Transverse colon (tissue), 4 donors: ENCODE data around the gene CELSR3. TPM values are rescaled to one million over a fixed set of nuclear protein-coding genes. Genes with fewer than 3 reads are reported as not detected.
A peak's percentile ranks its signal among the peaks of the same experiment; 100 is the strongest.

Experiments used
- DNase-seq: peaks from one replicate; pipeline ENCODE4 v3.0.0-alpha.2; 2019
- H3K27ac ChIP-seq, 4 donors: fragments of 200-600 bp; sonication (generic); 2 replicates each; pipeline ENCODE4 v1.5.1; 2016 to 2018; ENCODE audit warnings: inconsistent platforms in 4 of 4
- H3K27me3 ChIP-seq: fragments of 200-600 bp; sonication (generic); 2 replicates; pipeline ENCODE4 v1.5.1; 2017; ENCODE audit warnings: inconsistent platforms
- H3K36me3 ChIP-seq, 4 donors: fragments of 200-600 bp; sonication (generic); 2 replicates each; pipeline ENCODE4 v1.5.1; 2017 to 2019; ENCODE audit warnings: inconsistent platforms in 4 of 4
- H3K4me1 ChIP-seq, 4 donors: fragments of 200-600 bp; sonication (generic); 2 replicates each; pipeline ENCODE4 v1.5.1; 2017 to 2020; ENCODE audit warnings: inconsistent platforms in 4 of 4
- H3K4me3 ChIP-seq, 4 donors: fragments of 200-600 bp; sonication (generic); 1 replicate in 1 of 4; 2 replicates in 3 of 4; pipeline versions ENCODE4 v1.5.1 to v1.6.1; 2017 to 2019; ENCODE audit warnings: inconsistent platforms in 4 of 4
- H3K9me3 ChIP-seq, 2 donors: fragments of 200-600 bp; sonication (generic); 2 replicates each; pipeline ENCODE4 v1.5.1; 2017 to 2019; ENCODE audit warnings: inconsistent platforms in 2 of 2
- EP300 ChIP-seq: sonication (generic); formaldehyde crosslinking; IDR thresholded peaks from one replicate; pipeline ENCODE4 v1.6.1; 2017; ENCODE audit warnings: antibody characterized with exemption, low read depth
- POLR2A ChIP-seq: fragments of 450-650 bp; IDR thresholded peaks from one replicate; pipeline ENCODE4 v1.6.1; 2016; ENCODE audit warnings: antibody characterized with exemption, mild to moderate bottlenecking, moderate library complexity
- POLR2AphosphoS5 ChIP-seq, 3 donors: sonication (generic); formaldehyde crosslinking; IDR thresholded peaks; one replicate each; pipeline ENCODE4 v1.6.1; 2016; ENCODE audit warnings: antibody characterized with exemption in 3 of 3
- whole genome bisulfite sequencing, 2 donors: methylation state at CpG; one replicate each; pipeline ENCODE4 v1.1.5; 2018; ENCODE audit warnings: low coverage in 1 of 2; 5-methylcytosine and 5-hydroxymethylcytosine counted together
- in situ Hi-C, 4 donors: fragments of 200-750 bp; cut with MboI; loops; one replicate each; pipeline versions ENCODE4 v1.15.0 to v1.15.1; 2017; ENCODE audit warnings: low sequenced_read_pairs in 3 of 4, low pct_ligation_motif_present in 1 of 4, low pct_unique_long_range_greater_than_20kb in 1 of 4
- intact Hi-C: fragments of 100-400 bp; cut with DNase I; formaldehyde crosslinking; loops from one replicate; pipeline ENCODE4 v1.15.1; 2023; ENCODE audit warnings: low total_unique reads
- total RNA-seq, 4 donors: library from RNA; depleted of rRNA; stranded (reverse); fragments of >200 nt; gene quantifications; one replicate each; pipeline ENCODE4 v1.1.0, GENCODE V29; 2016
- TF ChIP-seq, protein P1 (sequence below), 5 experiments: fragments of 200-600 bp in 3 of 5; fragments of 450-650 bp in 2 of 5; sonication (generic) in 3 of 5; IDR thresholded peaks; 1 replicate in 2 of 5; 2 replicates in 3 of 5; pipeline ENCODE4 v1.5.1; 2016 to 2017; ENCODE audit warnings: antibody characterized with exemption in 5 of 5, inconsistent platforms in 3 of 5, mild to moderate bottlenecking in 2 of 5, moderate library complexity in 1 of 5

Gene CELSR3
- total RNA-seq, 4 donors from 2014 or later: 1.2 to 15.0 (median 3.9) TPM

- H3K9me3 ChIP-seq: no peaks in the 10 kb centered on the region
- H3K4me1 ChIP-seq: peaks cover 15 to 23% (median 20%) of the 10 kb centered on the region in 4 donors
- peak; percentile 99 for DNase-seq
- peaks cover 0 to 5% (median 0%) of the 10 kb centered on the region in 4 donors for H3K36me3 ChIP-seq
- WGBS, 2 donors: 1% methylated on average over 56 of the region's 68 CpGs; no CpG with 5 or more reads in 1 of the 2 donors
- in situ Hi-C loops (no loop called here), intact Hi-C loops (no loop called here)
- TF ChIP-seq EP300 (no peak), POLR2AphosphoS5 (IDR thresholded peaks at IDR 0.05) (peak; percentile 87 to 93 (median 88)), POLR2A (peak; percentile 79)
- TF ChIP-seq, protein P1, sequence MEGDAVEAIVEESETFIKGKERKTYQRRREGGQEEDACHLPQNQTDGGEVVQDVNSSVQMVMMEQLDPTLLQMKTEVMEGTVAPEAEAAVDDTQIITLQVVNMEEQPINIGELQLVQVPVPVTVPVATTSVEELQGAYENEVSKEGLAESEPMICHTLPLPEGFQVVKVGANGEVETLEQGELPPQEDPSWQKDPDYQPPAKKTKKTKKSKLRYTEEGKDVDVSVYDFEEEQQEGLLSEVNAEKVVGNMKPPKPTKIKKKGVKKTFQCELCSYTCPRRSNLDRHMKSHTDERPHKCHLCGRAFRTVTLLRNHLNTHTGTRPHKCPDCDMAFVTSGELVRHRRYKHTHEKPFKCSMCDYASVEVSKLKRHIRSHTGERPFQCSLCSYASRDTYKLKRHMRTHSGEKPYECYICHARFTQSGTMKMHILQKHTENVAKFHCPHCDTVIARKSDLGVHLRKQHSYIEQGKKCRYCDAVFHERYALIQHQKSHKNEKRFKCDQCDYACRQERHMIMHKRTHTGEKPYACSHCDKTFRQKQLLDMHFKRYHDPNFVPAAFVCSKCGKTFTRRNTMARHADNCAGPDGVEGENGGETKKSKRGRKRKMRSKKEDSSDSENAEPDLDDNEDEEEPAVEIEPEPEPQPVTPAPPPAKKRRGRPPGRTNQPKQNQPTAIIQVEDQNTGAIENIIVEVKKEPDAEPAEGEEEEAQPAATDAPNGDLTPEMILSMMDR (IDR thresholded peaks at IDR 0.05): peak in 4 of 5 experiments; percentile 42 to 92 (median 70)
- H3K27me3 ChIP-seq: no peaks in the 10 kb centered on the region
- H3K27ac ChIP-seq: peak within 1 kb of the TSS; percentile 79 to 95 (median 91)
- peak within 1 kb of the TSS; percentile 60 to 96 (median 84) for H3K4me3 ChIP-seq
Observed at GRCh38 chr3:48635222-48636021, 27.3 kb downstream of the CELSR3 start, which contains the start of gene SLC26A6. TSS of gene SLC26A6 (minus strand) at chr3:48635461. CDS start at chr3:48635393, 68 bp downstream.

DNA sequence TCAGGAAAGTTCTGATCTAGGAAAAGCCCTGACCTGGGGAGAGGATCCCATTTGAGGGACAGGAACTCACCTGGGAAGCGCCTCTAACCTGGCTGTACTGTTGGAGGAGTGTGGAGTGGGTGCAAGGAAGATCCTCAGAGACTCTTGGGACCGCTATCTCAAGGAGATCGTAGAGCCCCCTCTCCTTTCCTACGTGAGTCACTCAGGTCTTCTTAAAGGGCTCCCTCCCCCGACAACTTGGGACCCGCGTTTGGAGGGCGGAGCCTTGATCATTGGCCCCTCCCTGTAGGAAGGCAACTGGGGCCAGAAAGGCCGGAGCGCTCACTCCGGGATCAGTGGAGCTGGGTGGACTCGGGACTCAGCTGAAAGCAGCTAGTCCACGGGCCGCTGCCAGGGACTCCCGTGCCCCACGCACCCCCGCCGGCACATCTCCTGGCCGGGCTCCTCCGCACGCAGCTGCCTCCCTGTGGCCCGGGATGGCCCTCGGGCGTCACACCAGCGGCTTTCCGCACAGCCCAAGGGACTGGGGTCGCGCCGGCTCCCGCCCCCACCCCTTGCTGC lies 27.9 kb downstream of the CELSR3 start:
- peaks cover 0 to 5% (median 3%) of the 10 kb centered on the region in 4 donors for H3K36me3 ChIP-seq
- no peaks in the 10 kb centered on the region for H3K27me3 ChIP-seq
- peak; percentile 69 for DNase-seq
- H3K4me3 ChIP-seq: peak overlapping the region; percentile 60 to 96 (median 84)
- H3K9me3 ChIP-seq: no peaks in the 10 kb centered on the region
- in situ Hi-C loops (no loop called here), intact Hi-C loops (no loop called here)
- TF ChIP-seq, protein P1 (IDR thresholded peaks at IDR 0.05): no peak
- TF ChIP-seq POLR2A (no peak), EP300 (no peak), POLR2AphosphoS5 (IDR thresholded peaks at IDR 0.05) (peak in 1 of 3 donors; percentile 3)
- H3K4me1 ChIP-seq: peaks cover 15 to 23% (median 20%) of the 10 kb centered on the region in 4 donors
- WGBS, 2 donors: 2% methylated on average over 20 of the region's 30 CpGs; no CpG with 5 or more reads in 1 of the 2 donors
- peak overlapping the region; percentile 79 to 95 (median 91) for H3K27ac ChIP-seq

GRCh38 chr3:48633743-48634142 lies 28.9 kb downstream of the CELSR3 start:
- H3K9me3 ChIP-seq: no peaks in the 10 kb centered on the region
- 83% methylated on average over 1 of the region's 2 CpGs; no CpG with 5 or more reads in 1 of the 2 donors for WGBS, 2 donors
- no peak for DNase-seq
- in situ Hi-C loops: no loop called here
- H3K4me1 ChIP-seq: peaks cover 15 to 23% (median 20%) of the 10 kb centered on the region in 4 donors
- TF ChIP-seq POLR2AphosphoS5 (IDR thresholded peaks at IDR 0.05): no peak
- TF ChIP-seq POLR2A: no peak
- TF ChIP-seq, protein P1 (IDR thresholded peaks at IDR 0.05): no peak
- no peak for TF ChIP-seq EP300
- H3K27me3 ChIP-seq: no peaks in the 10 kb centered on the region
- intact Hi-C loops: no loop called here
- no peak overlapping the region for H3K27ac ChIP-seq
- H3K36me3 ChIP-seq: peaks cover 0 to 8% (median 5%) of the 10 kb centered on the region in 4 donors
- H3K4me3 ChIP-seq: peak overlapping the region in 1 of 4 donors; percentile 75

DNA sequence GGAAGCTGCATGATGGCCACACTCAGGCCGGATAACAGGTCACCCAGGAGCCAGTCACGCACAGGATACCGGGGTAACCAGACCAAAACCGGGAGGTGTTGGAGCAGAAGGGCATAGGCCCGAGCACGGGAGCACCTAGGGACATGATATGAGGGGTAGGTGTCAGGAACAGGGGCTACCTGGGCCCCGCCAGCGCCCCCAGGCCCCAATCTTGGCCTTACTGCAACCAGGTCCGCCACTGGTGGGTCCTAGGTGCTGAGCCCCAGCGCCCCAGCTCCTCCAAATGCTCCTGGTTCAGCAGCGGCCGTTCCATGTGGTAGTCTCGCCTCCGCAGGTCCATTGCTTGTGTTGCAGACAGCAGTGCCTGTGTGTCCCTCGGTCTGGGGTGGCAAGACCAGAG lies 29.4 kb downstream of the CELSR3 start:
- Histone ChIP-seq H3K36me3 (peaks cover 0 to 8% (median 5%) of the 10 kb centered on the region in 4 donors), H3K4me1 (peaks cover 15 to 23% (median 20%) of the 10 kb centered on the region in 4 donors), H3K9me3 (no peaks in the 10 kb centered on the region), H3K4me3 (no peak overlapping the region), H3K27ac (no peak overlapping the region), H3K27me3 (no peaks in the 10 kb centered on the region)
- 96% methylated on average over 15 of the region's 15 CpGs; no CpG with 5 or more reads in 1 of the 2 donors for WGBS, 2 donors
- no peak for DNase-seq
- in situ Hi-C loops: no loop called here
- TF ChIP-seq POLR2AphosphoS5 (IDR thresholded peaks at IDR 0.05): no peak
- TF ChIP-seq, protein P1 (IDR thresholded peaks at IDR 0.05): no peak
- TF ChIP-seq EP300: no peak
- intact Hi-C loops: no loop called here
